Measurements from ENCODE around the gene VWA8. TPM values are rescaled to one million over a fixed set of nuclear protein-coding genes. Genes with fewer than 3 reads are reported as not detected.

Gene VWA8
- total RNA-seq, 1 experiment from 2014 or later: 22.6 TPM

- peaks cover 0 to 2% of the 10 kb centered on the region in 2 experiments; a peak in 3 of 4 replicates for H3K4me1 ChIP-seq (ENCODE audit: control insufficient read depth in 1 of 2, insufficient read depth in 2 of 2, low read length in 2 of 2)
- H3K27me3 ChIP-seq (ENCODE audit: insufficient read depth, low read length): no peaks in the 10 kb centered on the region
- no peaks in the 10 kb centered on the region for H3K9me3 ChIP-seq (ENCODE audit: control insufficient read depth in 1 of 2, insufficient read depth in 1 of 2, low read depth in 1 of 2, low read length in 2 of 2)
- no peak overlapping the region for H2AFZ ChIP-seq (ENCODE audit: low read depth, low read length, poor library complexity, severe bottlenecking)
- no peak overlapping the region for H3K4me2 ChIP-seq (ENCODE audit: low read length)
- no peak for DNase-seq (ENCODE audit: low read depth, low spot score)
- intact Hi-C loops (cut with micrococcal nuclease): no loop called here
- ChIA-PET POLR2A (no interaction called here), RAD21 (ENCODE audit: low non-redundant PET in 1 of 2, low total read pairs in 2 of 2, uncharacterized antibody in 2 of 2, unreplicated experiment in 2 of 2) (no interaction called here), CTCF (no interaction called here)
- H3K9ac ChIP-seq (ENCODE audit: low read length): no peak overlapping the region
- no peak overlapping the region for H3K4me3 ChIP-seq (replicated peaks in 1 of 2; ENCODE audit: low read depth in 1 of 2, low read length in 2 of 2)
- no peaks in the 10 kb centered on the region for H3K36me3 ChIP-seq (ENCODE audit: control insufficient read depth in 1 of 2, insufficient read depth in 2 of 2, low read length in 2 of 2)
- H3K79me2 ChIP-seq (ENCODE audit: insufficient read depth, low read length): no peaks in the 10 kb centered on the region
- ATAC-seq: no peak
- no peaks in the 10 kb centered on the region for H4K20me1 ChIP-seq (ENCODE audit: insufficient read depth)
- no peak overlapping the region for H3K27ac ChIP-seq (ENCODE audit: low read depth, low read length)
- BruUV-seq (replicated peaks): no TSS peak
- no peak for TF ChIP-seq FOSL1 (IDR thresholded peaks at IDR 0.05; ENCODE audit: low read depth)
- H3K9me2 ChIP-seq (ENCODE audit: insufficient read depth): no peaks in the 10 kb centered on the region
These were observed 254.8 kb downstream of the VWA8 start for GRCh38 chr13:41706152-41706551.

- CTCF ChIA-PET: no interaction called here
- Histone ChIP-seq H3K9ac (ENCODE audit: low read length) (no peak overlapping the region), H3K4me1 (ENCODE audit: control insufficient read depth in 1 of 2, insufficient read depth in 2 of 2, low read length in 2 of 2) (peaks cover 6 to 11% of the 10 kb centered on the region in 2 experiments), H4K20me1 (ENCODE audit: insufficient read depth) (no peaks in the 10 kb centered on the region), H3K9me2 (ENCODE audit: insufficient read depth) (no peaks in the 10 kb centered on the region), H3K27ac (ENCODE audit: low read depth, low read length) (no peak overlapping the region), H2AFZ (ENCODE audit: low read depth, low read length, poor library complexity, severe bottlenecking) (no peak overlapping the region), H3K9me3 (ENCODE audit: control insufficient read depth in 1 of 2, insufficient read depth in 1 of 2, low read depth in 1 of 2, low read length in 2 of 2) (no peaks in the 10 kb centered on the region), H3K27me3 (ENCODE audit: insufficient read depth, low read length) (no peaks in the 10 kb centered on the region), H3K4me3 (replicated peaks in 1 of 2; ENCODE audit: low read depth in 1 of 2, low read length in 2 of 2) (no peak overlapping the region), H3K4me2 (ENCODE audit: low read length) (no peak overlapping the region), H3K79me2 (ENCODE audit: insufficient read depth, low read length) (no peaks in the 10 kb centered on the region), H3K36me3 (ENCODE audit: control insufficient read depth in 1 of 2, insufficient read depth in 2 of 2, low read length in 2 of 2) (0 out of 4 replicates have a peak, but pooled peaks cover 0 to 3% of the 10 kb centered on the region in 2 experiments)
- DNase-seq (ENCODE audit: low read depth, low spot score) (no peak), ATAC-seq (no peak)
- intact Hi-C loops (cut with micrococcal nuclease): no loop called here
- TF ChIP-seq, protein P1, sequence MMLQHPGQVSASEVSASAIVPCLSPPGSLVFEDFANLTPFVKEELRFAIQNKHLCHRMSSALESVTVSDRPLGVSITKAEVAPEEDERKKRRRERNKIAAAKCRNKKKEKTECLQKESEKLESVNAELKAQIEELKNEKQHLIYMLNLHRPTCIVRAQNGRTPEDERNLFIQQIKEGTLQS (IDR thresholded peaks at IDR 0.05): no peak
- TF ChIP-seq ZFX (IDR thresholded peaks at IDR 0.05) (no peak), POLR2A (IDR thresholded peaks at IDR 0.05; ENCODE audit: borderline replicate concordance, extremely low read depth, insufficient read depth, insufficient read length) (no peak), YY1 (IDR thresholded peaks at IDR 0.05; ENCODE audit: extremely low read depth, insufficient replicate concordance, low read depth, low read length) (no peak), REST (IDR thresholded peaks at IDR 0.05; ENCODE audit: low read depth) (no peak), POLR2AphosphoS5 (IDR thresholded peaks at IDR 0.05; ENCODE audit: low read depth, low read length) (no peak), JUND (IDR thresholded peaks at IDR 0.05) (no peak), ZNF274 (IDR thresholded peaks at IDR 0.05; ENCODE audit: low read depth, low read length) (no peak), EGR1 (IDR thresholded peaks at IDR 0.05; ENCODE audit: low read depth) (no peak), RAD21 (IDR thresholded peaks at IDR 0.05; ENCODE audit: low read depth) (no peak)
- POLR2A ChIA-PET: no interaction called here
- RAD21 ChIA-PET (ENCODE audit: low non-redundant PET in 1 of 2, low total read pairs in 2 of 2, uncharacterized antibody in 2 of 2, unreplicated experiment in 2 of 2): no interaction called here
- no TSS peak for BruUV-seq (replicated peaks)
These were observed 258.4 kb downstream of the VWA8 start for GRCh38 chr13:41702540-41702939.

Measured in HCT116 (cell line).